ENCODE measurements around the gene TMEM140.

The TMEM140 gene

GRCh38 chr7:135215698-135216097 is 67.8 kb downstream of the TMEM140 start:
- no peak for DNase-seq (ENCODE audit: low spot score)

Small RNA genes lying within 50 kb of the gene (small RNA-seq; reads per million reads assigned to genes)
- 0 to 0.04 reads per million in 2 experiments for gene MIR6509

Data from SK-N-DZ (cell line).